ENCODE measurements around the gene TMEM266. TPM values are rescaled to one million over a fixed set of nuclear protein-coding genes. Genes with fewer than 3 reads are reported as not detected.

TMEM266 gene
- total RNA-seq, 2 experiments from 2014 or later = not detected

DNA sequence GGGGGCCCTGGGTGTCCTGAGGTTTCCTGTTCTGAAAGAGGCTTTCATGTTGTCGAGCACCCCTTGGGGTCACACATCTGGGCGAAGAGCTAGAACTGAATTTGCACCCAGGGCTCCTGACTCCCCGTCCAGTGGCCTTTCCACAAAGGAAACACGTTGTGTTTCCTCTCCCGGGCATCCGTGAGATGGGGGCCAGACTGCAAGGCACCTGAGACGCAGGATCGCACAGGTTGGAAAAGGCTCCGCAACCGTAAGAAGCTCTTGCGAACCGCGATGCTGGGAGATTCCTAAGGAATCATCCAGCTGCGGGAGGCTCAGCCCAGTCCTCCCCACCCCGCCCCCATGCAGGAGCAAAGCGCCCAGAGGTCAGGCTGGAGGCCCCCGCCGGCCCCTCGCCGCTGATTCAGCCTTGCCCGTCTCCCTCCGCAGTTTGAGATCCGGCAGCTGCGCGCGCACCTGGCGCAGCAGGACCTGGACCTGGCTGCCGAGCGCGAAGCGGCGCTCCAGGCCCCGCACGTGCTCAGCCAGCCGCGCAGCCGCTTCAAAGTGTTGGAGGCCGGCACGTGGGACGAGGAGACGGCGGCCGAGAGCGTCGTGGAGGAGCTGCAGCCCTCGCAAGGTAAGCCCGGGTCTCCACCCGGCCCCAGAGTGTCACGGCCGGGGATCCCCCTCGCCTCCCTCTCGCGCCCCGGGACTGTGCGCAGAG, 131.9 kb downstream of the TMEM266 start:
- POLR2A ChIA-PET = no interaction called here
- no peaks in the 10 kb centered on the region for H3K9me3 Mint-ChIP-seq

DNA sequence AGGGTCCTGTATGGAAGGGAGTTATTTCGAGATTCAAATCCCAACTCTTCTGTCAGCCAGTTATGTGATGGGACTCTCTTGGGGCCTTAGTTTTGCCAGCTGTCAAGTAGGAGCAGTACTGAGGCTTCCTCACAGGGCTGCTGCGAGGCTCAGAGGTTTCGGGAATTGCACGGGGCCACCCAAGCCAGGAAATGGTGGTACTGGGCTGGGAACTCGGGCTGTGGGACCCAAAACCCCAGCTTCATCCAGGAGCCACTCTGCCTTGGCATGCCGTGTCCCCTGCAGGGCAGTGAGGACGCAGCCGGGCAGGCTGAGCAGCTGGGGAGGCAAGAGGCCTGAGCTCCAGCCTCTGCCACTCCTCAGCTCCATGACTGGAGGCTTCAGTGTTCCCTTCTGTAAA, 132.9 kb downstream of the TMEM266 start:
- peaks cover 40% of the 10 kb centered on the region for H3K27me3 Mint-ChIP-seq
- Histone ChIP-seq H3K27me3 (ENCODE audit: control insufficient read depth in 1 of 2, insufficient read depth in 2 of 2, low read length in 2 of 2) (peaks cover 28% of the 10 kb centered on the region in 2 experiments), H3K27ac (ENCODE audit: low read depth in 1 of 2, low read length in 2 of 2) (no peak overlapping the region), H3K9me3 (ENCODE audit: control insufficient read depth in 1 of 2, insufficient read depth in 1 of 2, low read length in 2 of 2) (no peaks in the 10 kb centered on the region), H3K36me3 (ENCODE audit: insufficient read depth, low read length) (no peaks in the 10 kb centered on the region), H3K4me1 (ENCODE audit: insufficient read depth, low read length) (peaks cover 13% of the 10 kb centered on the region), H3K4me3 (ENCODE audit: low read length) (no peak overlapping the region)
- no peak overlapping the region for H3K4me3 Mint-ChIP-seq
- H3K4me1 Mint-ChIP-seq (ENCODE audit: low read depth) = peaks cover 7% of the 10 kb centered on the region
- ATAC-seq (ENCODE audit: poor library complexity) (no peak), DNase-seq (no peak)
- CTCF ChIA-PET = no interaction called here
- TF ChIP-seq CTCF (IDR thresholded peaks at IDR 0.05) = no peak
- H3K36me3 Mint-ChIP-seq (ENCODE audit: low read depth) = no peaks in the 10 kb centered on the region
- no peaks in the 10 kb centered on the region for H3K9me3 Mint-ChIP-seq
- intact Hi-C loops (cut with DNase I, micrococcal nuclease) = loop anchor here in 1 of 2 experiments (5.0 kb wide), 1 partner anchor 1350 kb away; no protein-coding TSS in a partner anchor
- POLR2A ChIA-PET = no interaction called here
- no peak overlapping the region for H3K27ac Mint-ChIP-seq

More for the DNA sequence above, 131.9 kb downstream of the TMEM266 start:
- H3K27ac Mint-ChIP-seq = no peak overlapping the region
- Histone ChIP-seq H3K9me3 (ENCODE audit: control insufficient read depth in 1 of 2, insufficient read depth in 1 of 2, low read length in 2 of 2) (no peaks in the 10 kb centered on the region), H3K4me1 (ENCODE audit: insufficient read depth, low read length) (peaks cover 13% of the 10 kb centered on the region), H3K36me3 (ENCODE audit: insufficient read depth, low read length) (no peaks in the 10 kb centered on the region), H3K27ac (ENCODE audit: low read depth in 1 of 2, low read length in 2 of 2) (no peak overlapping the region), H3K27me3 (ENCODE audit: control insufficient read depth in 1 of 2, insufficient read depth in 2 of 2, low read length in 2 of 2) (peaks cover 28% of the 10 kb centered on the region in 2 experiments), H3K4me3 (ENCODE audit: low read length) (no peak overlapping the region)
- peaks cover 41% of the 10 kb centered on the region for H3K27me3 Mint-ChIP-seq
- DNase-seq = no peak
- no peak for ATAC-seq (ENCODE audit: poor library complexity)
- H3K36me3 Mint-ChIP-seq (ENCODE audit: low read depth) = no peaks in the 10 kb centered on the region
- intact Hi-C loops (cut with DNase I, micrococcal nuclease) = loop anchor here in 1 of 2 experiments (2.0 to 5.0 kb wide), 3 partner anchors 649 to 1351 kb away; no protein-coding TSS in a partner anchor
- no peak overlapping the region for H3K4me3 Mint-ChIP-seq
- H3K4me1 Mint-ChIP-seq (ENCODE audit: low read depth) = peaks cover 7% of the 10 kb centered on the region
- CTCF ChIA-PET = interaction anchor here (0.6 kb wide), 1 partner anchor 36 kb away, joined by 3 read pairs; no protein-coding TSS in a partner anchor
- no peak for TF ChIP-seq CTCF (IDR thresholded peaks at IDR 0.05)

DNA sequence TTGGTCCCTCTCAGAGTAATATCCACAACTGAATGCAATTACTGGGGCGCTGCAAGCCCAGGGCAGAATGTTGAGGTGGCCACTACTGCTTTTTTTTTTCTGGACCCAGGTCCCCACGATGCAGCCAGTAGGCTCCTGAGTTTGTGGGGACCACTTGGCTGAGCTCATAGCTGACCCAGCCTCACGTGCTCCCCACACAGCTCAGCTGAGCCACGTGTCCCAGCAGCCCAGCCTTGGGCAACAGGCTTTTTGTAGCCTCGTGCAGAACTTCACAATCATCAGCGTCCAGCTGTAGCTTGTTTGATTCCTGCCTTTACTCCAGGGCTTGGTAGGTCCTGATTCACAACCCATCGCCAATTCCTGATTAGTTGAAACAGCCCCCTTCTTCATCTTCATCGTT, 134.1 kb downstream of the TMEM266 start:
- CTCF ChIA-PET = no interaction called here
- intact Hi-C loops (cut with DNase I, micrococcal nuclease) = loop anchor here in 1 of 2 experiments (5.0 kb wide), 1 partner anchor 1348 kb away; no protein-coding TSS in a partner anchor
- no peaks in the 10 kb centered on the region for H3K36me3 Mint-ChIP-seq (ENCODE audit: low read depth)

More for the DNA sequence above, 134.1 kb downstream of the TMEM266 start:
- ATAC-seq (ENCODE audit: poor library complexity) (no peak), DNase-seq (no peak)
- Mint-ChIP-seq H3K4me1 (ENCODE audit: low read depth) (peaks cover 7% of the 10 kb centered on the region), H3K27ac (no peak overlapping the region), H3K4me3 (no peak overlapping the region), H3K27me3 (peaks cover 29% of the 10 kb centered on the region), H3K9me3 (no peaks in the 10 kb centered on the region)
- POLR2A ChIA-PET = no interaction called here
- peaks cover 23 to 28% of the 10 kb centered on the region in 2 experiments for H3K27me3 ChIP-seq (ENCODE audit: control insufficient read depth in 1 of 2, insufficient read depth in 2 of 2, low read length in 2 of 2)
- H3K4me1 ChIP-seq (ENCODE audit: insufficient read depth, low read length) = peaks cover 13% of the 10 kb centered on the region
- no peaks in the 10 kb centered on the region for H3K9me3 ChIP-seq (ENCODE audit: control insufficient read depth in 1 of 2, insufficient read depth in 1 of 2, low read length in 2 of 2)
- H3K4me3 ChIP-seq (ENCODE audit: low read length) = no peak overlapping the region
- H3K27ac ChIP-seq (ENCODE audit: low read depth in 1 of 2, low read length in 2 of 2) = no peak overlapping the region
- H3K36me3 ChIP-seq (ENCODE audit: insufficient read depth, low read length) = no peaks in the 10 kb centered on the region
- no peak for TF ChIP-seq CTCF (IDR thresholded peaks at IDR 0.05)

Data from CD4-positive, alpha-beta T cell (primary cell).